AG10803 (cell line): ENCODE measurements around the gene MAP4.
A peak's percentile ranks its signal among the peaks of the same experiment; 100 is the strongest.

ENCODE experiments used
- DNase-seq: peaks from one replicate; pipeline ENCODE4 v3.0.0; 2010; ENCODE audit warnings: low read depth
- H3K4me3 ChIP-seq: 2 replicates; pipeline ENCODE4 v1.5.1; 2011; ENCODE audit warnings: mild to moderate bottlenecking, low read length, control low read depth
- TF ChIP-seq, protein P1 (sequence below): conservative IDR thresholded peaks from 2 replicates; pipeline ENCODE4 v1.5.1; 2011; ENCODE audit warnings: mild to moderate bottlenecking, low read length, control low read depth, inconsistent platforms

The MAP4 gene

DNA sequence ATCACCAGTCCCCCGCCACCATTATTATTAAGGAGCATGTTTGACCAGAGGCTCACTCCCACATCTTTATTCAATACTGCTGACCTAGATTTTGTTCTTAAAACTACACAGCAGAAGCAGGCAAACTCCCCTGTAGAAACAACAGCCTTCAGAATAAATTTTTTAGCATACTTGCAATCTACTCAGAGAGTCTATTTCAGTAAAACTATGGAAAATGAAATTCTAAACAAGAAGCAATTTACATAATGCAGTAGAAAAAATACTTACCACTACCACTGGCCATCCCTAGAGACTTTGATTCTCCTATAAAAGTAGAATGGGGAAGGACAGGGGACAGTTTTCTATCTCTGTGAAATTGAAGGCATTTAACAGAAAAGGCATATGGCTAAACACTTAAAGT lies 76.0 kb downstream of the MAP4 start:
- TF ChIP-seq, protein P1, sequence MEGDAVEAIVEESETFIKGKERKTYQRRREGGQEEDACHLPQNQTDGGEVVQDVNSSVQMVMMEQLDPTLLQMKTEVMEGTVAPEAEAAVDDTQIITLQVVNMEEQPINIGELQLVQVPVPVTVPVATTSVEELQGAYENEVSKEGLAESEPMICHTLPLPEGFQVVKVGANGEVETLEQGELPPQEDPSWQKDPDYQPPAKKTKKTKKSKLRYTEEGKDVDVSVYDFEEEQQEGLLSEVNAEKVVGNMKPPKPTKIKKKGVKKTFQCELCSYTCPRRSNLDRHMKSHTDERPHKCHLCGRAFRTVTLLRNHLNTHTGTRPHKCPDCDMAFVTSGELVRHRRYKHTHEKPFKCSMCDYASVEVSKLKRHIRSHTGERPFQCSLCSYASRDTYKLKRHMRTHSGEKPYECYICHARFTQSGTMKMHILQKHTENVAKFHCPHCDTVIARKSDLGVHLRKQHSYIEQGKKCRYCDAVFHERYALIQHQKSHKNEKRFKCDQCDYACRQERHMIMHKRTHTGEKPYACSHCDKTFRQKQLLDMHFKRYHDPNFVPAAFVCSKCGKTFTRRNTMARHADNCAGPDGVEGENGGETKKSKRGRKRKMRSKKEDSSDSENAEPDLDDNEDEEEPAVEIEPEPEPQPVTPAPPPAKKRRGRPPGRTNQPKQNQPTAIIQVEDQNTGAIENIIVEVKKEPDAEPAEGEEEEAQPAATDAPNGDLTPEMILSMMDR, result no peak
- no peak overlapping the region for H3K4me3 ChIP-seq
- no peak for DNase-seq

DNA sequence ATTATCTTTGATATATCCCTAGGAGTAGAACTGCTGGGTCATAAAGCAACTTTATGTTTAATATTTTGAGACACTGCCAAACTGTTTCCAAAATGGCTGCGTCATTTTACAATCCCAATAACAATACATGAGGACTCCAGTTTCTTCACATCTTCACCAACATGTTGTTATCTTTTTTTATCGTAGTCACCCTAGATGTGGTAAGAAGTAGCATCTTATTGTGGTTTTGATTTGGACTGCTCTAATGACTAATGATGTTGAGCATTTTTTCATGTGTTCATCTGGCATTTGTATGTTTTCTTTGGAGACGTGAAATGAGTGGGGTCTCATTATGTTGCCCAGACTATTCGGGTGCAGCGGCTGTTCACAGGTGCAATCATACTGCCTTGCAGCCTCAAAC lies 83.8 kb downstream of the MAP4 start:
- TF ChIP-seq, protein P1, result no peak
- DNase-seq, result peak; percentile 17
- no peak overlapping the region for H3K4me3 ChIP-seq

DNA sequence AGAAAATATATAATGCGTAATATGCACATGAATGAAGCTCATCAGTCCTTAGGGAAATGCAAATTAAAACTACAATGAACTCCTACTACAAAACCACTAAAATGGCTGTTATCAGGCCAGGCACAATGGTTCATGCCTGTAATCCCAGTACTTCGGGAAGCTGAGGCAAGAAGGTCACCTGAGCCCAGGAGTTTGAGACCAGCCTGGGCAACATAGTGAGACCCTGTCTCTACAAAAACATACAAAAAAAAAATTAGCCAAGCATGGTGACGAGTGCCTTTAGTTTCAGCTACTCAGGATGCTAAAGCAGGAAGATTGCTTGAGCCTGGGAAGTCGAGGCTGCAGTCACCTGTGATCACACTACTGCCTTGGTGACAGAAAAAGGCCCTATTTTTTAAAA lies 85.2 kb downstream of the MAP4 start:
- no peak for DNase-seq
- no peak overlapping the region for H3K4me3 ChIP-seq
- TF ChIP-seq, protein P1, result no peak

DNA sequence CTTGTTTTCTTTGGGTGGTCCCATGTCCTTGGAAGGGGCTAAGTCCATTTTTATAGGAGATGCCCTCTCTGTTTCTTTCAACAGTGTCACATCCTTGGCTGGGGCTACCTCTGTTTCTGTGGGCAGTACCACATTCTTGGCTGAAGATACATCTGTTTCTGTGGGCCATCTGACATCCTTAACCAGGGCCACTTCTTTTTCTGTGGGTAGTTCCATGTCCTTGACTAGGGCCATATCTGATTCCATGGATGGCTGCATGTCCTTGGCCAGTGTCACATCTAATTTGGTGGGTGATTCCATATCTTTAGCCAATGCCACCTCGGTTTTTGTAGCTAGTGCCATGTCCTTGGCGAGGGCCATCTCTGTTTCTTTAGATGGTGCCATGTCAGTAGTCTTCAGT lies 99.5 kb downstream of the MAP4 start:
- DNase-seq, result no peak
- TF ChIP-seq, protein P1, result no peak
- H3K4me3 ChIP-seq, result no peak overlapping the region

DNA sequence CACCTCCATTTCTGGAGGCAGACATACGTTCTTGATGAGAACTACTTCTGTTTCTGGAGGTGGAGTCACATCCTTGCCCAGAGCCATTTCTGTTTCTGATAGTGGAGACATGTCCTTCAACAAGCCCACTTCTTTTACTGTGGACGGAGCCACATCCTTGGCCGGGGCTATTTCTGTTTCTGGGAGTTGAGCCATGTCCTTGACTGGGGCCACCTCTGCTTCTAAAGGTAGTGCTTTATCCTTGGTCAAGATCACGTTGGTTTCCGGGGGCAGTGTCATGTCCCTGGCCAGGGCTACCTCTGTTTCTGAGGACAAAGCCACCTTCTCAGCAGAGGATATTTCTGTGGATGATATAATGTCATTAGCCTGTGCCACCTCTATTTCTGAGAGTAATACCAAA lies 100.0 kb downstream of the MAP4 start:
- no peak overlapping the region for H3K4me3 ChIP-seq
- DNase-seq, result no peak
- TF ChIP-seq, protein P1, result no peak

DNA sequence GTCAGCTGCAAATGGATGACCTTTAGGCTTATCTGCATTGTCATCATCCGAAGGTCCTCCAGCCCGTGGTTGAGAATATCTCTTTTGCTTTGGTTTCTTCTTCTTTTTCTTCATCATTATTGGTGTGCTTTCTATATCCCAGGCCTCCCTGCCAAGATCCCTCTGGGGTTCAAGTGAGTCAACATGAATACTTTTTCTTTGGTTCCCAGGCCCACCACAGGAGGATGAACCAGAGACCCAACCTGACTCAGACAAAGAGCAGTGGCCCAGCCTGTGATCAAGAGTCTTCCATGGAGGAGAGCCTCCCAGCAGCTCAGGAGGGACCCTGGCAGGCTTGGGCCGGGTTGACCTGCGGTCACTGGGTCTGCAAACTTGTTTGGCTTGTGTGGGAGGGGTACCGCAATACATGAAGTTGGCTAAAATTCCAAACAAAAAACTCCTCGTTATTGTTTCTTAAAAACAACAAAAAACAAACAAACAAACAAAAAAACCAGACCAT lies 104.2 kb downstream of the MAP4 start:
- H3K4me3 ChIP-seq, result no peak overlapping the region
- TF ChIP-seq, protein P1, result no peak
- no peak for DNase-seq

DNA sequence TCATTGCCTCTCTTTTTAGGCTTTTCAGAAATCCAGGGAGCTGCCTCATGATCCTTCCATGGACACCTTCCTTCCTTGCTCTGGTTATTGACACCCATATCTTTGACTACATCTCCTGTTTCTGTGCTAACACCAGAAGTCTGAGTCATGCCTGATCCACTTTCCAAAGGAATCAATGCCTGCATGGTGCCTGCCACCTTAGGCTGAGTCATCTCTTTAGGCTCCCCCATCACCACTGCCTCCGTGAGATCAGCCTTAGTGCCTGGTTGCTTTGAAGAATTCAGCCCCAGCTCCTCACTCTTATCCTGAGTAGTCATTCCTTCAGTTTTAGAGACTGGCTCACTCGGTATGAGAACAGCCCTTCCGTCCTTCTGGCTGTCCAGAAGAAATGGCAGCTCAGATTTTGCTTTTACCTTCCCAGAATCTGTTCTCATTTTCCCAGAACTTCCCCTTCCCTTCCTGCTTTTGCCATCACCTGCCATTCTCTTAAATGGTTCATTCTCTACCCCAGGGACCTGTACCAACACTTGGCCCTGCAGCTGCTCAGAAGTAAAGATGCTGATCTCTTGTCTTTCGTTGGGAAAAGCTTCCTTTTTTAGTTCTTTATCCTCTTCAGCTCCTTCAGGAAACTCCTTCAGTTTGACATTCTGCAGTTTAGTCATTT lies 105.3 kb downstream of the MAP4 start:
- H3K4me3 ChIP-seq, result no peak overlapping the region
- DNase-seq, result peak; percentile 78
- TF ChIP-seq, protein P1, result no peak
